HG02884 (cell line): ENCODE measurements around the gene CHRNA1.

ENCODE experiments used
- ATAC-seq: cut with Tn5 transposase; IDR thresholded peaks from one replicate; pipeline ENCODE4 v1.9.1; 2021; ENCODE audit warnings: mild to moderate bottlenecking, moderate library complexity; ENCODE audit not compliant: unreplicated experiment

Gene CHRNA1

DNA sequence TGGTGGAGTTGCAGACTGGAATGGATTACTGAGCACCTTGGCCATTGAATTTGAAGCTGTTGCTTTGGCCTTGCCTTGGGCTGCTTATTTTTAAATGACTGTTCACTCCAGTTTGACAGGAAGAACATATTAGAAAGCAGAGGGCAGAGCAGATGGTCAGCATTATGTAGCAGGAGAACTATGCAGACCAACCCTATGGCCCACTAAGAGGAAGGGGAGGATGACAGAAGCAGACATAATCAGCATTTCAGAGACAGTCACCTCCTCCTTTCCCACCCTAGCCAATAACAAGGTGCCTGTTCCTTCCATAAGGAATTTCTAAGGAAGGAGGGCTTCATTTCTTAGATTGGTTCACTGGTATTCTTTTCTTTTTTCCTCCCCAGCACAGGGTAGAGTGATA, 2.4 kb downstream of the CHRNA1 start:
- ATAC-seq: no peak

GRCh38 chr2:174760845-174761473, 3.3 kb downstream of the CHRNA1 start:
- no peak for ATAC-seq

DNA sequence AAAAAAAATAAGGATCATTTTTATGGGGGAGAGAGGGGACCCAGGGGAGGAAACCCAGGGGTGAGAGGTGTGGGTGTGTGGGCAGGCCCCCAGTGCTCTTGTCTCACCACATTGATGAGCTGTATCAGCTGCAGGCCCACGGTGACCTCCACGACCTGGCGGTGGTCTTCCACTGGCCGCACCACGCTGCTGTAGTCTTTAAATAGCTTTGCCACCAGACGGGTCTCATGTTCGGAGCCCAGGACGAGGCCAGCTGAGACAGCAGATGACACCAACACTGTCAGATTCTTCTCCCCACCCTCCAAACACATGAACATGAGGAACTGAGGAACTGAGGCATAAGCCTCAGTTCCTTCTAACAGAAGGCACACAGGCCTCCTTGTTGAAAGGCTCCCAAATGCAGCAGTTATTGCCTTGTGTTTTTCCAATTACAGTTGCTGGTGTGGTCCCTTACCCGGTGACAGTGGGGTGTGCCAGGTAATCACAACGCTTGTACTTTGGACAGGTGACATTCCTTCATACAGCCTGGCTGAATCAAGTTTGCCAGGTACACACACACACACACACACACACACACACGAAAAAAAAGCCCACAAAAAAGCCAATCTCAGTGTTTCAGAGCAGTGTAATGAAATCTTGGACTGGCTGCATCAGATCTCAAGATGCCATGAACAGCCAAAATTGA, 4.7 kb downstream of the CHRNA1 start:
- no peak for ATAC-seq

DNA sequence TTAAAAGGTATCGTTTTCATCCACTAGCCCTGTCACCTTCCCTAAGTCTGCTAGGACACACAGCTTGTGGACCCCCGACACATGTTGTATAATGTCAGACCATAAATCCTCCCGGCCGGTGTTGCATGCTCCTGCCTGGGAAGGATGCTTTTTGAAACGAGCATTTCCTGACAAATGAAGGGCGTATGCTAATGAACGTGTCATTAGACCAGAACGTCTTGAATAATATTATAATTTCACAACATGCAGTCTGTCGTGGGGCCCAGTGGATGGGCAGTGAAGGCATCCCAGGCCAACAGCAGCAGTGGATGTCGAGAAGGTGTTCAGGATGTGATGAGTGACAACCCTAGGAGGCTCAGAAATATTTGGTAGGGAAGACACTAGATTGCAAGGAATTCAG, 7.5 kb downstream of the CHRNA1 start:
- no peak for ATAC-seq

- ATAC-seq: no peak
These were observed 11.1 kb downstream of the CHRNA1 start for GRCh38 chr2:174753038-174753633.

GRCh38 chr2:174752403-174753037, 11.8 kb downstream of the CHRNA1 start:
- peak; percentile 77 for ATAC-seq

GRCh38 chr2:174750923-174751441, 13.3 kb downstream of the CHRNA1 start:
- peak; percentile 50 for ATAC-seq

DNA sequence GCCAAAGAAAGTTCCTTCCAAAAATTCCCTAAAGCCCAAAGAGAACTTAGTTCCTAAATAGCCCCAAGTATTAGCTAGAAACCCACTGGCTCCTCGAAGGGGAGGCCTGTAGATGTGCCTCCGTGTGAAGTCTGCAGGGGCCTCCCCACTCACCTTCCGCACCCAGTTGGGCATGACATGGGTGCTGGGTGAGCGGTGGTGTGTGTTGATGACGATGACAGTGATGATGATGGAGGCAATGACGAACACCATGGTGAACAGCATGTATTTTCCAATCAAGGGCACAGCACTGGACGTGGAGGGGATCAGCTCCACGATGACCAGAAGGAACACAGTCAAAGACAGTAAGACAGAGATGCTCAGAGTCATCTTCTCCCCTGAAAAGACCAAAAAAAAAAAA, 14.5 kb downstream of the CHRNA1 start:
- no peak for ATAC-seq

- peak; percentile 29 for ATAC-seq
These were observed 15.3 kb downstream of the CHRNA1 start for GRCh38 chr2:174748948-174749347.

- no peak for ATAC-seq
These were observed 19.1 kb downstream of the CHRNA1 start for GRCh38 chr2:174745142-174745541.

DNA sequence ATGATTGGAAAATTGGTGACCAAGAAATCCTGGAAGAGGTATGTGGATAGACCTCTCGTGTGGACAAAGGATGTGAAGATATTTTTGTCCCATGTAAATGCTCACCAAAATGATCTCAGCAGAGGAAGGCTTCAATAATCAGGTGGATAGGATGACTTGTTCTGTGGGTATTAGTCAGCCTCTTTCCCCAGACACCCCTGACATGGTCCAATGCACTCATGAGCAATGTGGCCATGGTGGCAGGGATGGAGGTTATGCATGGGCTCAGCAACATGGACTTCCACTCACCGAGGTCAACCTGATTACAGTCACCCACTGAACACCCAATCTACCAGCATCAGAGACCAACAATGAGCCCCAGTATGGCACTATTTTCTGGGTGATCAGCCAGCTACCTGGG, 20.2 kb downstream of the CHRNA1 start:
- ATAC-seq: no peak

- ATAC-seq: no peak
These were observed 23.6 kb downstream of the CHRNA1 start for GRCh38 chr2:174740721-174741120.

DNA sequence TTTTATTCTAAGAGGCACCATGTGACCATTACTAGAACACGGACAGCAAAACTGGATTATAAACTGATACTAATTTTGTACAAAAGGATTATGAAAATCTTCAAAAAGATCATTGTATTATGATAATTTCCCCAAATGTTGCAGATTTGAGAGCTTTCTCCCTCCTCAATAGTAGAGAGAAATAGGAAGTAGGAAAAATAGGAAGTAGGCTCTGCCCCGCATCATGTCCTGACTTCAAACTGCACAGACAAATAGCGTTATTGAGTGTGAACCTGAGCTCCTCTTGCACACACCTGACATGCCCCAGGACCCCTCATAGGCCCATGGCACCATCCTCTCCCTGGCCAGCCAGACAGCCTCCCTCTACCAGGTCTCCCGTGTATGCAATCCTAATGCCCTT, 25.4 kb downstream of the CHRNA1 start:
- no peak for ATAC-seq

DNA sequence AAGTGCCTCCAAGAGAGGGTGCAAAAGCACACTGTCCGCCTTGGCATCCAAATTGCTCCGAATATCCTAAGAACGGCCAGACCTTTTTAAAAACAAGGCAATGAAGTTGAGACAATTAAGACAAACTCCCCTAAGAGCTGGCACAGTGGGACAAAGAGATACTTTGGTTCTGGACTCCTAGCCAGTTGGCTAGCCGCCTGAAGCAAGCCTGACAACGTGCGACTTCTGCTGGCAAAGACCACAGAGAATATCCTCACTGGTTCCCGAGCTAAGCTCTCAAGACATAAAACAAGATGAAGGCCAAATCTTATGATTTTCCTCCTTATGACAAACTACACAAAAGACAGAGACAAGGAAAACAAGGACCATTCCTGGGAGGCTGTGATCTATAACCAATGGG, 32.7 kb downstream of the CHRNA1 start:
- no peak for ATAC-seq

DNA sequence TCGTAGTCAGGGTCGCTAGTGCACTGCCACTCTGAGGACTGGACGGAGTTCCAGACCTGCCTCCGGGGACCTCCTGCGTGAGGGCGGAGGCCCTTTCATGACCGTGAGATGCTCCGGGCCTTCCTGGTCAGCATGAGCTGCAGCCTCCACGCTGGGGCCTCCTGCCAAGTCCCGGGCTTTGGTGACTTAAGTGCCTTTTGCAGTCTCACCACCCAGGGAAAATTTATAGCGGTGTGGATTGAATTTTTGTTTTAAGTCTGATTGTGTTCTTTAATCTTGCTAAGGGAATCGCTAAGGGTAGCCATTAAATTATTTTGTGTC, 33.6 kb downstream of the CHRNA1 start:
- no peak for ATAC-seq

DNA sequence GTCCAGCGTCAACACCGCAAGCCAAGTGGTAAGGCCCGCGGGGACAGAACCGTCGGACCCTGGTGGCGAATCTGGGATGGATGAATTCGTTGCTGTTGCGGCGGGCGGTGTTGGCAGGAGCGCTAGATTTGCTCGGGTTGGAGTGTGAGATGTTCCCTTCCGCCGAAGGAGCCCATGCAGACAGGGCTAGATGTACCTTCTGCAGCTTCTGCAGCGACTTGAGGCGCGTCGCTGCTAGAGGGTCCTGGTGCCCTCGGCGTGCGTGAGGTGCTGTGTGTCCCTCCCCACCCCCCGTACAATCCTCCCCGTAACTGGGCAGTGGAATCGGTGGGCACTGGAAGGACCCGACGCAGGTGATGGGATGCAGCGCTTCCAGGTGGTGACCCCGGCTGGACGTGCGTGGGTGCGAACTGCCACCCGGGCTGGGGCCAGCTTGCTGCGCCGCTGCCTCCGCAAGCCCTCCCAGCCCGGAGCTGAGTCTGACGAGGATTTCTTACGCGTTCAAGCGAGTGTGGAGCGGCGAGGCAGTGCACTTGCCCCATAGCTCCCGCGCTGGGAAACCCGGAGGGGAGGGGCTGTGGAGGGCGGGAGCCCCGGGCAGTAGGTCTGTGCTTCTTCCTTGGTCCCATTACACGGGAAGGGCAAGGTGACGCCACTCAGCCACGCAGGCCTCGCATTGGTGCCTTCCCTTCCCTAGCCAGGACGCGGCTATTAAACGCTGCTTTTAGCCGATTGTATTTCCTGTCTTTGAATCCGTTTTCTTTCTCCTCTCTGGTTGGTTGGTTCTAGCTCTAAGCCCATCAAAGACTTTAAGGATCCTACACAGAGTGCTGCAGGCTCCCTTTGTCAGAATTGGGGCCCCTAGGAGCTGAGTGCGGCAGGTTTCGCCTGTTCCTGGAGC, 34.2 kb downstream of the CHRNA1 start:
- ATAC-seq: no peak

- ATAC-seq: no peak
These were observed 36.2 kb downstream of the CHRNA1 start for GRCh38 chr2:174728096-174728495.

GRCh38 chr2:174726212-174726611, 38.1 kb downstream of the CHRNA1 start:
- no peak for ATAC-seq

GRCh38 chr2:174722942-174723592, 41.2 kb downstream of the CHRNA1 start:
- ATAC-seq: no peak

DNA sequence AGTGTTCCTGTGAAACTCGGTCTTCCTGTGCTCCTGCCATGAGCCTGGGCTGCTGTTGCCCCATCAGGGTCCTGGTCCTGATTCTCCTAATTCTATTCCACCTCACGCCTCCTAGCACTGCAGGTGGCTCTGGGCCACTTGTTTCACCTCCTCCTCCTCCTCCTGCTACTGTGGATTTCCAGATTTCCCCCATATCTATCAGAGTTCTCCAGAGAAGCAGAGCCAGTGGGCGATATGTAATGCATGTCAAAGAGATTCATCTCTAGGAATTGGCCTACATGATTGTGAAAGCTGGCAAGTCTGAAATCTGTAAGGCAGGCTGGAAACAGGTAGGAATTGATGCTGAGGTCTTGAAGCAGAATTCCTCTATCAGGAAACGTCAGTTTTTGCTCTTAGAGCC, 45.3 kb downstream of the CHRNA1 start:
- ATAC-seq: no peak
